EH (cell line): ENCODE data around the gene PDE5A.
A peak's percentile ranks its signal among the peaks of the same experiment; 100 is the strongest.
"Not testable (repeated sequence)": the region's sequence is repeated elsewhere in the genome, so short reads cannot be mapped to it uniquely, and the experiment has no call there.

Experiments
- DNase-seq: peaks from one replicate; pipeline ENCODE4 v3.0.0-alpha.2; 2015; ENCODE audit warnings: low read depth

The PDE5A gene

GRCh38 chr4:119470737-119471063, 157.9 kb downstream of the PDE5A start:
- DNase-seq, result not testable (repeated sequence)

- DNase-seq, result peak; percentile 59
These were observed 158.4 kb downstream of the PDE5A start for GRCh38 chr4:119470021-119470736.

DNA sequence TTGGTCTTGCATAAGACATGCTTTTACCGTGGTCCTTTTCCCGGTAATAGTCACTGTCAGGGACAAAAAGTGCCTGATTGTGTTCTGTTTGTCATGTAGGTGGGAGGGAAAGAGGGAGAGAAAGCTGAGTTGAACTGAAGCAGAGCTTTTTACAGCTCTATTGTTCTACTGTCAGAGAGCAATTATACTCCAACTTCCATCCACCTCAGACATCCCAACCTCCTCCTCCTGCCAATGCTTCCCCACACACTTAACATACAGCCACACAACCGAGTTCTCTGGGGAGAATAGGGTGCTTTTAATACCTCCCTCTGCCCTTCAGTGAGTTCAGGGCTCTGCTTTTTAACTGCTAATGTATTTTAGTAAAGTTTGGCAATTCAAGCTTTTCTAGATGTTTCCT, 159.6 kb downstream of the PDE5A start:
- DNase-seq, result not testable (repeated sequence)

GRCh38 chr4:119462733-119463132, 165.9 kb downstream of the PDE5A start:
- peak; percentile 18 for DNase-seq

DNA sequence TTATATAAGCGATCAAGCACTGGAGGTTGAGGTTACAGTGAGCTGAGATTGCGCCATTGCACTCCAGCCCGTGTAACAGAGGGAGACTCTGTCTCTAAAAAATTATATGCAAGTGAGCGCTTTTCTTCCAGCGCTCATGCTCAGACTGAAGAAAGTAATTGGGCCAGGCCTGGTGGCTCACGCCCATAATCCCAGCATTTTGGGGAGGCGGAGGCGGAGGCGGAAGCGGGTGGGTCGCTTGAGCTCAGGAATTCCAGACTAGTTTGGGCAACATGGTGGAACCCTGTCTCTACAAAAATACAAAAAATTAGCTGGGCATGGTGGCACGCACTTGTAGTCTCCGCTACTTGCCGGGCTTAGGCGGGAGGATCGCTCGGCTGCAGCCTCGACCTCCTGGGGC, 172.9 kb downstream of the PDE5A start:
- DNase-seq, result peak; percentile 65

DNA sequence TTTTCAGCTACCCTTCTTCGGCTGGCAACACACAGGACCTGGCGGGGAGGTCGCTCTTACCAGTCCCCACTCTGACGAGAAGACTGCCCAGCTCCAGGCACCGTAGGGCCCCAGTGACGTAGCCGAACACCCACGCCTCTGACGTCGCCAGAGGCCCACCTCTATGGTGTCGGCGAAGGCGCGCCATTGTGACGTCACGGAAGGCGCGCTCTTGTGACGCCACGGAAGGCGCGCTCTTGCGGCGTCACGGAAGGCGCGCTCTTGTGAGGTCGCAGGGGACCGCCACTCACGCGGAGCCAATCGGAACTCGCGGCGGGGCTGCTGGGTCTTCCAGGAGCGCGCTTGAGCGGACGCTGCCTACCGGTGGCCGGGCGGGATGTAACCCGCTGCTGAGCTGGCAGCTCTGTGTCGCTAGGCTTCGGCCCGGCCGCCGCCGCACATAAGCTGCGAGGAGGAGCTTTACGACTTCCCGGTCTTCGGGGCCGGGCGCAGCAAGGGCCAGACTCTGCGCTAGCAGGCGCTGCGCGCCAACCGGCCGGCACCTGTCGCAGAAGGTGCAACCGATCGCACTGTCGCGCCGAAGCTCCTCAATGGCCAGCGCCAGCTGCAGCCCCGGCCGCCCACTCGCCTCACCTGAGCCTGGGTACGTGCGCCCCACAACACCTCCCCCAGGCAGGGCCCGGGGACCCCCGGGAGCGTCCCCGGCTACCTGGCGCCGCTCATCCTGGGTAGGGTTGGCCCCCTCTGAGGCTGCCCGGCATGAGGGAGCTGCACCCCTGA, 173.9 kb downstream of the PDE5A start:
- DNase-seq, result peak; percentile 96

DNA sequence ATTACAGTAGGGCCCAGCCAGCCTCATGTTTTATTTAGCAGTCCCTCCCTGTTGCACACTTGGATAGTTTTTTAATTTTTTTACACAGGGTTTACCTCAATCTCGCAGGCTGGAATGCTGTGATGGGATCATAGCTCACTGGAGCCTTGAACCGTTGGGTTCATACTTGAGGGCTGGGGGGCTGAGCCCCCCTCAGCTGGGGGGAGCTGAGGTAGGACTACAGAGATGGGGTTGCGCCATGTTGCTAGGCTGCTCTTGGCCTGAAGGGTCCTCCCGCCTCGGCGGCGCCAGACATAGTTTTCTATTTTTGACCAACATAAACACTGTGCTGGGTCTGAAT, 174.5 kb downstream of the PDE5A start:
- not testable (repeated sequence) for DNase-seq

- DNase-seq, result not testable (repeated sequence)
These were observed 175.3 kb downstream of the PDE5A start for GRCh38 chr4:119453286-119453685.

DNA sequence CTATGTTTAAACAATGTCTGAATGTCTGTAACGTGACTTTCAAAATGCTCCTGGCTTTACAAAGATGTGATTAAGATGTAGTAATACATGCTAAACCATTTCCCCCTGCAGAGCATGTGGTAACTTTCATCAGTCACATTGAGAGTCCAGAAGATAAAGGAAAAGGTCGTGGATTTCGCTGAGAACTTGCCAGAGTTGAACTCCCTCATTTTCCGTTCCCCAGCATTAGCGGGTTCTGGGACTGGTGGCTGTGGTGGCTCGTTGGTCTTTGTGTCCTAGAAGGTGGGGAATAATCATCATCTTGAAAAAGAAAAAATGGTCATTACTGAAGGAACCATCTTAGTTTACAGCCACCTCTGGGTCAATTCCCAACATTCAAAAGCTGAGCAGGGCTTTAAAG, 178.8 kb downstream of the PDE5A start:
- DNase-seq, result not testable (repeated sequence)
